Coronary artery (tissue), 2 donors: ENCODE measurements around the gene SPAG6.
"Not testable (repeated sequence)": the region's sequence is repeated elsewhere in the genome, so short reads cannot be mapped to it uniquely, and the experiment has no call there.

Experiments
- DNase-seq: peaks from one replicate; pipeline ENCODE4 v3.0.0-alpha.2; 2017; ENCODE audit warnings: low spot score
- H3K27ac ChIP-seq, 2 donors: fragments of 200-600 bp; sonication (generic); one replicate each; pipeline ENCODE4 v1.5.1; 2016 to 2019
- H3K4me3 ChIP-seq: fragments of 200-600 bp; sonication (generic); 2 replicates; pipeline ENCODE4 v1.5.1; 2016; ENCODE audit warnings: mild to moderate bottlenecking, moderate library complexity
- TF ChIP-seq, protein P1 (sequence below): fragments of 200-600 bp; sonication (generic); IDR thresholded peaks from one replicate; pipeline ENCODE4 v1.5.1; 2019; ENCODE audit warnings: antibody characterized with exemption

The SPAG6 gene

DNA sequence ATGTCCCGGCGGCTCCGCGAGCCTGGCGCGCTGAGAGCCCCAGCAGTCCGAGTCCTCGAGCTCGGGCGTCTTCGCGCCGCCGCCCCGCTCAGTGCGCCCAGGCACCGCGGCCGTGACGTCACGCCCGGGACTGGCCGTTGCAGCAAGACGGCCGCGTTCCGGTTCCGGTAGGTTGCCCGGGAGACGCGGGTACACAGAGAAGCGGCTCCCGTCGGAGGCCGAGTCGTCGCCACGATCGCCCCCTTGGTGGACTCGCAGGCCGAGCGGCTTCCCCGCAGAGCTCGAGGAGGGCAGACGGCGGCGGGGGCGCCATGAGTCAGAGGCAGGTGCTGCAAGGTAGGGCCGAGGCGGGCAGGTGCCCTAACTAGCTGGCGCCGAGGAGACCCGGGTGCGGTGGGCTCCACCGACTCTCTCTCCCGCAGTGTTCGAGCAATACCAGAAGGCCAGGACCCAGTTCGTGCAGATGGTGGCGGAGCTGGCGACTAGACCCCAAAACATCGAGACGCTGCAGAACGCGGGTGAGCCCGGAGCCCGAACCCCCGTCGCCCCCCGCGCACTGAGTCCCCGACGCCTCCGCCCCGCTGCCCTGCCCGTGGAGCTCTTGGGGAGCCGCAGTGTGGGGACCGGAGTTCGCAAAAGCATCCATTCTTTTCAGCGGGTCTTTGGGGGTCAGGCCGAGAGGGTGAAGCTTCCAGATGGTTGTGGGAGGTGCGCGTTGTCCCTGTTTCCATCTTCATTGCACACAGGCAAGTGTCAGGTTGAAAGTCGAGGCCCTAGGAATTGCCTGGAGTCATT lies at the start of gene SPAG6:
Gene SPAG6 (plus strand): TSS at position 196 of the 795 bp plus-strand sequence. CDS start 116 bp downstream, at position 312.
- DNase-seq: no peak
- Histone ChIP-seq H3K4me3 (peak within 1 kb of the TSS; percentile 60), H3K27ac (no peak within 1 kb of the TSS)
- TF ChIP-seq, protein P1, sequence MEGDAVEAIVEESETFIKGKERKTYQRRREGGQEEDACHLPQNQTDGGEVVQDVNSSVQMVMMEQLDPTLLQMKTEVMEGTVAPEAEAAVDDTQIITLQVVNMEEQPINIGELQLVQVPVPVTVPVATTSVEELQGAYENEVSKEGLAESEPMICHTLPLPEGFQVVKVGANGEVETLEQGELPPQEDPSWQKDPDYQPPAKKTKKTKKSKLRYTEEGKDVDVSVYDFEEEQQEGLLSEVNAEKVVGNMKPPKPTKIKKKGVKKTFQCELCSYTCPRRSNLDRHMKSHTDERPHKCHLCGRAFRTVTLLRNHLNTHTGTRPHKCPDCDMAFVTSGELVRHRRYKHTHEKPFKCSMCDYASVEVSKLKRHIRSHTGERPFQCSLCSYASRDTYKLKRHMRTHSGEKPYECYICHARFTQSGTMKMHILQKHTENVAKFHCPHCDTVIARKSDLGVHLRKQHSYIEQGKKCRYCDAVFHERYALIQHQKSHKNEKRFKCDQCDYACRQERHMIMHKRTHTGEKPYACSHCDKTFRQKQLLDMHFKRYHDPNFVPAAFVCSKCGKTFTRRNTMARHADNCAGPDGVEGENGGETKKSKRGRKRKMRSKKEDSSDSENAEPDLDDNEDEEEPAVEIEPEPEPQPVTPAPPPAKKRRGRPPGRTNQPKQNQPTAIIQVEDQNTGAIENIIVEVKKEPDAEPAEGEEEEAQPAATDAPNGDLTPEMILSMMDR: no peak

DNA sequence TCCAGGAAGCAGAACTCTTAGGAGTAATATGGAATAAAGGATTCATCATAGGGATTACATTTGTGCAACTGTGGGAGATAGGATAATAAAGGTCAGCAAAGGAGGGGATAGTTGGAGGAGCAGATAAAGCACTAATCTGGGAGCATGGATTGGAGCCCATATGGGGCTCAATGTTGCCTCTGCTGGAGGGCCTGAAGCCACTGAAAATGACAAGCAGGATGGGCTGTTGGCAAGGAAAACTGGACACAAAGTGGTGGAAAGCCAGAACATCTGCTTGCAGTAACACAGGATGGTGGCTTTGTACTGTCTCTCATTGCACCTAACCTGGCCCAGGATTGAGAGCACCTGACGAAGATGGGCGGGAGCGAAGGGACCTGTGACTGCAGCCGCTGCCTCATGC lies 44.1 kb upstream of the SPAG6 start:
- Histone ChIP-seq H3K4me3 (no peak overlapping the region), H3K27ac (no peak overlapping the region)
- TF ChIP-seq, protein P1: no peak
- no peak for DNase-seq

DNA sequence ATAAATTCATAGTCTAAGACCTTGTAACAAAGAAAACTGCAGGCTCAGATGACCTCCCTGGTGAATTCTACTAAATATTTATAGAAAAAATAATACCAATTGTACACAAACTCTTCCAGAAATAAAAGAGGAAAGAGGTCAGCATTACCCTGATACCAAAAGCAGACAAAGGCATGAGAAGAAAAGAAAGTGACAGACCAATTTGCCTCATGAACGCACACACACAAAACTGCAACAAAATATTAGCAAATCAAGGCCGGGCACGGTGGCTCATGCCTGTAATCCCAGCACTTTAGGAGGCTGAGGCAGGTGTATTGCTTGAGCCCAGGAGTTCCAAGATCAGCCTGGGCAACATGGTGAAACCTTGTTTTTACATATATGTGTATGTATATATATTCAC lies 41.8 kb upstream of the SPAG6 start:
- no peak for DNase-seq
- TF ChIP-seq, protein P1: no peak
- Histone ChIP-seq H3K4me3 (no peak overlapping the region), H3K27ac (no peak overlapping the region)

DNA sequence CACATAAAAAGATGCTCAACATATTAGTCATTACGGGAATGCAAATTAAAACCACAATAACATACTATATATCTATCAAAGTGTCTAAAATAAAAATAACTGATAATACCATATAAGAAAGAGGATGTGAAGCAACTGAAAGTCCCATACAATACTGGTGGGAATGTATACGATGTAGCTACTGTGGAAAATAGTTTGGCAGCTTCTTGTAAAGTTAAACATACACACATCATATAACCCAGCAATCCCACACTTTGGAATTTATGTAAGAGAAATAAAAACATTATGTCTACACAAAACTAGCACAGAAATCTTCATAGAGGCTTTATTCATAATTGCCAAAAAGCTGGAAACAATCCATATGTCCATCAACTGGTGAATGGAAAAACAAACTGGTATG lies 39.6 kb upstream of the SPAG6 start:
- TF ChIP-seq, protein P1: no peak
- DNase-seq: no peak
- no peak overlapping the region for H3K27ac ChIP-seq
- no peak overlapping the region for H3K4me3 ChIP-seq

DNA sequence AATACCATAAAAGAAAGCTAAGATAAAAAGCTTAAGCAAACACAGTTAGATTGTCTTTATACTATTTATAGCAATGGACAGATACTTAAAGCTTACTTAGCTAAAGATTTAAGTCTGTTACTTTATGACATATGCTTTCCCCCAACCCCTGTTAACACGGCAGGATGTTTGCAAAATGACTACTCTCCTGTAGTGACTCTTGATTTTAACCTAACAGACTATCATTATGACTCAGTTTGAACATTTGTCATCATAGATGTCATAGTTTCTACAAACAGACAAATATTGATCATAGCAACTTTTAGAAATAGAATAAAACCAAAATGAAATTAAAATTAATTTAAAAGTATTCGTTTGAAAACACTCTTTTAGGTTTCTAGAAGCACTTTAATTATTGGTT lies 36.9 kb upstream of the SPAG6 start:
- no peak overlapping the region for H3K4me3 ChIP-seq
- no peak overlapping the region for H3K27ac ChIP-seq
- no peak for DNase-seq

DNA sequence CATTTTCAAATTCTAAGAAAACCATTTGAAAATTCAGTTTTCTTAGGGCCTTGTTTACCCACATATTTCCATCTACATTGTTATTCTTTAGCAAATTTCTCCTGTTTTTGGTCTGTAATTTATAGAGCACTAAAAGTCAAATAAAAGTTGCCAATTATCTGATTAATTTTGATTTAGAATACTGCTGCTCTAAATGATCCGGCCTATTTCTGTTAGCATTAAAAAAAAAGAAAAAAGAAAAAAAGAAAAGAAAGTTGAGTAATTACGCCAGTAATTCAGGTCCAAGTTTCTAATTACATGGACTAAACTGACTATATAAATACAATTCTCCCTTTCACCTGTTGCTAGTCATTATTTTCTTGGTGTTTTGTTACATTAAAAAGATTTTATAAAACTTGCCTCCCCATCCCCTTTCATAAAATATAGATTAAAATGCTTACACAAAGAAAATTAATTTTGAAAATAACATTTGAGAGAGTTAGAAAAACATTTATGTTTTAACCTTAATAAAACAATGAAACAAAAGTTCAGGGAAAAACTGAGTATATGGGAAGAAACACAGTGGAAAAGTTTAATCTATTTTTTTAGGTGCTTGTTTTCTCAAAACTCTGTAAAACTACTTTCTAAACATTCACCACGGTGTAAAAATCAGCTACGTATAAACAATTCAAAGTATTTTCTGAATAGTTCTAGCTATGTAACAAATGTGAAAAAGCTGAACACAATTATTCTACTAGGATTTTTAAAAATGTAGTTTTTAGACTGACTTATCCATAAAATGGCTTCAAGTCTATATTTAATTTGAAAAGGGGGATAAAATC lies 35.9 kb upstream of the SPAG6 start:
- Histone ChIP-seq H3K27ac (no peak overlapping the region), H3K4me3 (no peak overlapping the region)
- TF ChIP-seq, protein P1: no peak
- no peak for DNase-seq

More for the DNA sequence above, 36.9 kb upstream of the SPAG6 start:
- TF ChIP-seq, protein P1: no peak

DNA sequence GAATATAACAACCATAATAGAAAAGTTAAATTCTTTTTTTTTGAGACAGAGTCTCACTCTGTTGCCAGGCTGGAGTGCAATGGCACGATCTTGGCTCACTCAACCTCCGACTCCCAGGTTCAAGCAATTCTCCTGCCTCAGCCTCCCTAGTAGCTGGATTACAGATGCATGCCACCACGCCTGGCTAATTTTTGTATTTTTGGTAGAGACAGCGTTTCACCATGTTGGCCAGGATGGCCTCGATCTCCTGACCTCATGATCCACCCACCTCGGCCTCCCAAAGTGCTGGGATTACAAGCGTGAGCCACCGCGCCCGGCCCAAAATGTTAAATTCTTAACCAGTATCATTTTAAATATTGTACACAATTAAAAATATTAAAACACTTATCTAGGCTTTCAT lies 35.3 kb upstream of the SPAG6 start:
- not testable (repeated sequence) for H3K4me3 ChIP-seq, H3K27ac ChIP-seq, DNase-seq
